NCI-H345 treated with DMSO at 0.1 percent for 48 hours (cell line): Measurements from ENCODE around the gene GNA15.
"Not testable (repeated sequence)": the region's sequence is repeated elsewhere in the genome, so short reads cannot be mapped to it uniquely, and the experiment has no call there.

Experiments used
- DNase-seq: peaks from one replicate; lab custom pipeline; 2025; ENCODE audit not compliant: unreplicated experiment; lab: John Stamatoyannopoulos, UW

Gene GNA15

GRCh38 chr19:3148503-3148902 lies 12.7 kb downstream of the GNA15 start:
- DNase-seq = no peak

GRCh38 chr19:3149089-3149488 lies 13.3 kb downstream of the GNA15 start:
- DNase-seq = no peak

GRCh38 chr19:3149526-3150505 lies 14.0 kb downstream of the GNA15 start:
- no peak for DNase-seq

GRCh38 chr19:3150739-3151329 lies 15.0 kb downstream of the GNA15 start:
- no peak for DNase-seq

- no peak for DNase-seq
These were observed 16.0 kb downstream of the GNA15 start for GRCh38 chr19:3151563-3152418.

- no peak for DNase-seq
These were observed 16.6 kb downstream of the GNA15 start for GRCh38 chr19:3152419-3152780.

- no peak for DNase-seq
These were observed 17.7 kb downstream of the GNA15 start for GRCh38 chr19:3153286-3154230.

- DNase-seq = not testable (repeated sequence)
These were observed 18.6 kb downstream of the GNA15 start for GRCh38 chr19:3154447-3154846.

GRCh38 chr19:3154957-3155736 lies 19.3 kb downstream of the GNA15 start:
- DNase-seq = no peak

GRCh38 chr19:3157096-3157845 lies 21.4 kb downstream of the GNA15 start:
- DNase-seq = no peak

GRCh38 chr19:3159565-3159964 lies 23.7 kb downstream of the GNA15 start:
- no peak for DNase-seq

- no peak for DNase-seq
These were observed 24.4 kb downstream of the GNA15 start for GRCh38 chr19:3160219-3160618.

GRCh38 chr19:3161453-3161852 lies 25.6 kb downstream of the GNA15 start:
- DNase-seq = no peak

GRCh38 chr19:3162418-3163229 lies 26.8 kb downstream of the GNA15 start:
- DNase-seq = no peak

GRCh38 chr19:3163230-3163886 lies 27.5 kb downstream of the GNA15 start:
- DNase-seq = peak; percentile 45

- DNase-seq = no peak
These were observed 28.1 kb downstream of the GNA15 start for GRCh38 chr19:3163943-3164342.

GRCh38 chr19:3167533-3168272 lies 31.9 kb downstream of the GNA15 start:
- DNase-seq = no peak
